Esophagus squamous epithelium (tissue), 4 donors: ENCODE results near the gene CAP2.

Source experiments
- POLR2A ChIP-seq, 4 donors: fragments of 450-650 bp; IDR thresholded peaks; one replicate each; pipeline ENCODE4 v1.6.1; 2017; ENCODE audit warnings: antibody characterized with exemption in 4 of 4, mild to moderate bottlenecking in 4 of 4, moderate library complexity in 3 of 4
- TF ChIP-seq, protein P1 (sequence below), 6 experiments: fragments of 450-650 bp in 4 of 6; fragments of 200-600 bp in 2 of 6; sonication (generic) in 2 of 6; IDR thresholded peaks; one replicate each; pipeline ENCODE4 v1.5.1; 2016 to 2019; ENCODE audit warnings: antibody characterized with exemption in 6 of 6, mild to moderate bottlenecking in 4 of 6, moderate library complexity in 4 of 6

DNA sequence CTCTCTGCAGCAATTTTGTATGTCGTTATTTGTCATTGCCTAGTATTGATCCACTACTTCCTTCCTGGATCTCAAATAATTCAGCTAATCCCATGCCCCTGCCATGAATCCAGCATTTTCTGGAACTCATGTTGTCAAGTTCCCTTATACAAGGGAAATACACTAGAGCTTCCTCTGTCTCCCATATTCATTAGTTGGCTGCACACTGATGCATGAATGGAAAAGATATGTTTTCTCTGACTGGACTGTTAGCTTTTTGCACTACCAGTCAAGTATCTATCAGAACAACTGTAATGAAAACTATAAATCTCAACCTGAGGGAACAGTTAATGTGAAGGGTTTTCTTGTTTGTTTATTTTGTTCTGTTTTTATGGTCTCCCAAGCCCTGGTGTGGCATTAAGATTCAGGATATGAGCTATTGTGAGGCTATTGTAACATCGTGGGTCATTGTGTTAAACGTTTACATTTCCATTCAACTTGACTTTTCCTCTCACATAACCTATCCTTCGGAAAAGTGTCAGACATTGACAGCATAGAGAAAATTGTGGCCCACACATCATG, 104.2 kb downstream of the CAP2 start:
- TF ChIP-seq POLR2A (IDR thresholded peaks at IDR 0.05): no peak
- TF ChIP-seq, protein P1, sequence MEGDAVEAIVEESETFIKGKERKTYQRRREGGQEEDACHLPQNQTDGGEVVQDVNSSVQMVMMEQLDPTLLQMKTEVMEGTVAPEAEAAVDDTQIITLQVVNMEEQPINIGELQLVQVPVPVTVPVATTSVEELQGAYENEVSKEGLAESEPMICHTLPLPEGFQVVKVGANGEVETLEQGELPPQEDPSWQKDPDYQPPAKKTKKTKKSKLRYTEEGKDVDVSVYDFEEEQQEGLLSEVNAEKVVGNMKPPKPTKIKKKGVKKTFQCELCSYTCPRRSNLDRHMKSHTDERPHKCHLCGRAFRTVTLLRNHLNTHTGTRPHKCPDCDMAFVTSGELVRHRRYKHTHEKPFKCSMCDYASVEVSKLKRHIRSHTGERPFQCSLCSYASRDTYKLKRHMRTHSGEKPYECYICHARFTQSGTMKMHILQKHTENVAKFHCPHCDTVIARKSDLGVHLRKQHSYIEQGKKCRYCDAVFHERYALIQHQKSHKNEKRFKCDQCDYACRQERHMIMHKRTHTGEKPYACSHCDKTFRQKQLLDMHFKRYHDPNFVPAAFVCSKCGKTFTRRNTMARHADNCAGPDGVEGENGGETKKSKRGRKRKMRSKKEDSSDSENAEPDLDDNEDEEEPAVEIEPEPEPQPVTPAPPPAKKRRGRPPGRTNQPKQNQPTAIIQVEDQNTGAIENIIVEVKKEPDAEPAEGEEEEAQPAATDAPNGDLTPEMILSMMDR (IDR thresholded peaks at IDR 0.05): no peak
